Measurements from ENCODE around the gene MAPK1. TPM values are rescaled to one million over a fixed set of nuclear protein-coding genes. Genes with fewer than 3 reads are reported as not detected.
"Not testable (repeated sequence)": the region's sequence is repeated elsewhere in the genome, so short reads cannot be mapped to it uniquely, and the experiment has no call there.

MAPK1 gene
- polyA plus RNA-seq, 1 experiment, result 154 TPM

GRCh38 chr22:21856197-21856596 is 11.2 kb downstream of the MAPK1 start:
- ChIA-PET POLR2A (no interaction called here), CTCF (no interaction called here)
- H3K4me3 ChIP-seq (ENCODE audit: low read depth, low read length), result no peak overlapping the region
- H3K27me3 ChIP-seq (ENCODE audit: control insufficient read depth, insufficient read depth, low read length), result no peaks in the 10 kb centered on the region
- no peaks in the 10 kb centered on the region for H3K9me3 ChIP-seq (ENCODE audit: control insufficient read depth, insufficient read depth, low read length)
- TF ChIP-seq CTCF (IDR thresholded peaks at IDR 0.05; ENCODE audit: low read depth, low read length), result no peak
- no peak overlapping the region for H3K27ac ChIP-seq (ENCODE audit: low read depth, low read length)
- no peak for DNase-seq (ENCODE audit: low read depth, low spot score)

- H3K27me3 ChIP-seq (ENCODE audit: control insufficient read depth, insufficient read depth, low read length), result no peaks in the 10 kb centered on the region
- no peak for DNase-seq (ENCODE audit: low read depth, low spot score)
- TF ChIP-seq CTCF (IDR thresholded peaks at IDR 0.05; ENCODE audit: low read depth, low read length), result no peak
- no peak overlapping the region for H3K27ac ChIP-seq (ENCODE audit: low read depth, low read length)
- ChIA-PET POLR2A (no interaction called here), CTCF (no interaction called here)
- H3K9me3 ChIP-seq (ENCODE audit: control insufficient read depth, insufficient read depth, low read length), result no peaks in the 10 kb centered on the region
- no peak overlapping the region for H3K4me3 ChIP-seq (ENCODE audit: low read depth, low read length)
Measured at GRCh38 chr22:21855676-21856075, 11.8 kb downstream of the MAPK1 start.

- no peaks in the 10 kb centered on the region; the same call in 1 of the 2 replicates for H3K9me3 ChIP-seq (ENCODE audit: control insufficient read depth, insufficient read depth, low read length)
- no peak overlapping the region for H3K4me3 ChIP-seq (ENCODE audit: low read depth, low read length)
- POLR2A ChIA-PET, result interaction anchor here (0.6 kb wide), 1 partner anchor 73 kb away, joined by 5 read pairs; no protein-coding TSS in a partner anchor
- no peak overlapping the region for H3K27ac ChIP-seq (ENCODE audit: low read depth, low read length)
- no peaks in the 10 kb centered on the region for H3K27me3 ChIP-seq (ENCODE audit: control insufficient read depth, insufficient read depth, low read length)
- CTCF ChIA-PET, result no interaction called here
- DNase-seq (ENCODE audit: low read depth, low spot score), result no peak
- no peak for TF ChIP-seq CTCF (IDR thresholded peaks at IDR 0.05; ENCODE audit: low read depth, low read length)
Measured at GRCh38 chr22:21850660-21851059, 16.8 kb downstream of the MAPK1 start.

- no peak for DNase-seq (ENCODE audit: low read depth, low spot score)
- no peaks in the 10 kb centered on the region for H3K27me3 ChIP-seq (ENCODE audit: control insufficient read depth, insufficient read depth, low read length)
- ChIA-PET POLR2A (interaction anchor here (0.7 kb wide), 2 partner anchors 11 to 17 kb away, joined by 3 to 5 read pairs; no protein-coding TSS in a partner anchor), CTCF (no interaction called here)
- no peak overlapping the region for H3K27ac ChIP-seq (ENCODE audit: low read depth, low read length)
- no peak overlapping the region for H3K4me3 ChIP-seq (ENCODE audit: low read depth, low read length)
- H3K9me3 ChIP-seq (ENCODE audit: control insufficient read depth, insufficient read depth, low read length), result no peaks in the 10 kb centered on the region; the same call in 1 of the 2 replicates
- TF ChIP-seq CTCF (IDR thresholded peaks at IDR 0.05; ENCODE audit: low read depth, low read length), result no peak
Measured at GRCh38 chr22:21849489-21849888, 18.0 kb downstream of the MAPK1 start.

- CTCF ChIA-PET, result not testable (repeated sequence)
Measured at GRCh38 chr22:21848057-21848456, 19.4 kb downstream of the MAPK1 start.

More at GRCh38 chr22:21848057-21848456, 19.4 kb downstream of the MAPK1 start:
- H3K27ac ChIP-seq (ENCODE audit: low read depth, low read length); H3K27me3 ChIP-seq (ENCODE audit: control insufficient read depth, insufficient read depth, low read length); H3K4me3 ChIP-seq (ENCODE audit: low read depth, low read length); H3K9me3 ChIP-seq (ENCODE audit: control insufficient read depth, insufficient read depth, low read length); DNase-seq (ENCODE audit: low read depth, low spot score): not testable (repeated sequence)
- POLR2A ChIA-PET, result interaction anchor here (0.6 to 0.8 kb wide), 2 partner anchors 17 to 52 kb away, joined by 3 to 6 read pairs; no protein-coding TSS in a partner anchor

All from AG04450 (cell line).